ENCODE measurements around the gene VPS8. TPM values are rescaled to one million over a fixed set of nuclear protein-coding genes. Genes with fewer than 3 reads are reported as not detected.

VPS8 gene
- total RNA-seq, 1 experiment from 2014 or later: 39.7 TPM

DNA sequence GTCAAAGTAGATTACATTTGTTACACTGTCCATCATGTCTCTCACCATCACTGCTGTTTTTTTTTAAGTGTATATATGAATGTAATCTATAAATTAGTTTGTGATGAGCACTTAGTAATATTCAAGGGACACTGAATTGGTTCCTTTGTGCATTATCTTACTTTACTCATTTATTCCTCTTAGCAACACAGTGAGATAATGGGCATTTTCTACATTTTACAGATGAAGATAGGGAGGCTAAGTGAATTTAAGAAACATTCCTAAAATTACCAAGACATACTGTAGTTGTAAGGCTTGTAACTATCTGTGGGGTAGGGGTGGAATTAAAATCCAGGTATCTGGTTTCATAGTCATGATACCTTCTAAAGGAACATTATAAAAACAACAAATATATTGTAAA is 33.9 kb downstream of the VPS8 start:
- Histone ChIP-seq H3K27ac (ENCODE audit: insufficient read length, low read depth, low read length) (no peak overlapping the region), H2BK12ac (ENCODE audit: insufficient read length, low read depth, low read length) (no peak overlapping the region), H2AFZ (ENCODE audit: low read length) (no peak overlapping the region), H3K79me1 (ENCODE audit: insufficient read depth, low read depth, low read length, poor library complexity, severe bottlenecking) (no peaks in the 10 kb centered on the region), H2BK20ac (ENCODE audit: low read depth, low read length, poor library complexity, severe bottlenecking) (no peak overlapping the region), H3K4me1 (ENCODE audit: insufficient read depth, low read length) (no peaks in the 10 kb centered on the region), H3K4me2 (ENCODE audit: insufficient read depth, insufficient read length, low read length) (no peak overlapping the region), H3K18ac (ENCODE audit: insufficient read length, low read depth, low read length) (no peak overlapping the region), H3K79me2 (ENCODE audit: insufficient read depth, low read length) (no peaks in the 10 kb centered on the region), H3K56ac (ENCODE audit: insufficient read length, low read depth, low read length) (no peak overlapping the region), H3T11ph (ENCODE audit: low read length) (no peak overlapping the region), H3K9ac (ENCODE audit: extremely low read depth, insufficient read length, low read length) (no peak overlapping the region), H3K4ac (ENCODE audit: low read depth, low read length) (no peak overlapping the region), H4K5ac (ENCODE audit: insufficient read length, low read depth, low read length) (no peak overlapping the region), H2BK15ac (ENCODE audit: low read depth, low read length) (no peak overlapping the region), H3K23me2 (ENCODE audit: insufficient read length, low read depth, low read length, poor library complexity, severe bottlenecking) (no peaks in the 10 kb centered on the region), H2BK5ac (ENCODE audit: insufficient read length, low read length) (no peak overlapping the region), H3K14ac (ENCODE audit: insufficient read depth, low read length) (no peak overlapping the region), H2AK5ac (ENCODE audit: insufficient read length, low read length) (no peak overlapping the region), H3K9me3 (ENCODE audit: control insufficient read depth, low read depth, low read length) (no peaks in the 10 kb centered on the region), H4K91ac (ENCODE audit: insufficient read length, low read depth, low read length) (no peak overlapping the region), H4K8ac (replicated peaks; ENCODE audit: insufficient read length, low read depth, low read length) (no peak overlapping the region), H3K23ac (ENCODE audit: insufficient read length, low read depth, low read length) (no peak overlapping the region), H2BK120ac (ENCODE audit: low read depth, low read length, poor library complexity, severe bottlenecking) (no peak overlapping the region), H4K20me1 (ENCODE audit: control insufficient read depth, insufficient read depth, insufficient read length) (no peaks in the 10 kb centered on the region), H3K27me3 (ENCODE audit: insufficient read depth, low read length) (no peaks in the 10 kb centered on the region)
- H3K4me3 Mint-ChIP-seq: no peak overlapping the region
- H3K27ac Mint-ChIP-seq: no peak overlapping the region
- H3K27me3 Mint-ChIP-seq (ENCODE audit: low read depth): no peaks in the 10 kb centered on the region
- peaks cover 0 to under 1% (median 0%) of the 10 kb centered on the region in 3 experiments; a peak in 2 of 7 replicates for H3K36me3 Mint-ChIP-seq (ENCODE audit: insufficient read depth in 1 of 3, low read depth in 3 of 3)
- H3K9me3 Mint-ChIP-seq: no peaks in the 10 kb centered on the region
- no peak for DNase-seq
- H3K4me1 Mint-ChIP-seq: no peaks in the 10 kb centered on the region
- TF ChIP-seq, protein P1, sequence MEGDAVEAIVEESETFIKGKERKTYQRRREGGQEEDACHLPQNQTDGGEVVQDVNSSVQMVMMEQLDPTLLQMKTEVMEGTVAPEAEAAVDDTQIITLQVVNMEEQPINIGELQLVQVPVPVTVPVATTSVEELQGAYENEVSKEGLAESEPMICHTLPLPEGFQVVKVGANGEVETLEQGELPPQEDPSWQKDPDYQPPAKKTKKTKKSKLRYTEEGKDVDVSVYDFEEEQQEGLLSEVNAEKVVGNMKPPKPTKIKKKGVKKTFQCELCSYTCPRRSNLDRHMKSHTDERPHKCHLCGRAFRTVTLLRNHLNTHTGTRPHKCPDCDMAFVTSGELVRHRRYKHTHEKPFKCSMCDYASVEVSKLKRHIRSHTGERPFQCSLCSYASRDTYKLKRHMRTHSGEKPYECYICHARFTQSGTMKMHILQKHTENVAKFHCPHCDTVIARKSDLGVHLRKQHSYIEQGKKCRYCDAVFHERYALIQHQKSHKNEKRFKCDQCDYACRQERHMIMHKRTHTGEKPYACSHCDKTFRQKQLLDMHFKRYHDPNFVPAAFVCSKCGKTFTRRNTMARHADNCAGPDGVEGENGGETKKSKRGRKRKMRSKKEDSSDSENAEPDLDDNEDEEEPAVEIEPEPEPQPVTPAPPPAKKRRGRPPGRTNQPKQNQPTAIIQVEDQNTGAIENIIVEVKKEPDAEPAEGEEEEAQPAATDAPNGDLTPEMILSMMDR (conservative IDR thresholded peaks at IDR 0.05): no peak
